Measurements from ENCODE around the gene ORAI2.

Gene ORAI2

DNA sequence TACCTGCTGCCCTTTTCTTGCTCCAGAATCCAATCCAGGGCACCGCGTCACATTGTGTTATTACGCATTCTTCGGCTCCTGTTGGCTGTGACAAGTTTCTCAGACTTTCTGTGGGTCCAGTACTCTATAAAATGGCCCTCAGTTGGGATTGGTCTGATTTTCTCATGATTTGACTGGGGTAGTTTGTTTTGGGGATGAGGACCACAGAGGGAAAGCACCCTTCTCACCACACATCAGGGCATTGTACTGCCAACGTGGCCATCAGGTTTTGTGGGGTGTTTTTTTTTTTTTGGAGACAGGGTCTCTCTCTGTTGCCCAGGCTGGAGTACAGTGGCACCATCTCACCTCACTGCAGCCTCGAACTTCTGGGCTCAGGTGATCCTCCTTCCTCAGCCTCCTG lies 17.0 kb upstream of the ORAI2 start:
- no peaks in the 10 kb centered on the region for H3K27me3 ChIP-seq (ENCODE audit: control insufficient read depth, insufficient read depth, low read length)
- H3K9ac ChIP-seq (ENCODE audit: low read depth, low read length): no peak overlapping the region
- H3K4me3 ChIP-seq (ENCODE audit: low read length): no peak overlapping the region
- peaks cover 51% of the 10 kb centered on the region for H3K36me3 ChIP-seq (ENCODE audit: insufficient read depth, low read length)
- peaks cover 3% of the 10 kb centered on the region for H3K4me1 ChIP-seq (ENCODE audit: control insufficient read depth, insufficient read depth, low read length)
- no peaks in the 10 kb centered on the region for H3K9me3 ChIP-seq (replicated peaks; ENCODE audit: low read length)
- H3K4me2 ChIP-seq (ENCODE audit: low read length): no peak overlapping the region

GRCh38 chr7:102417105-102417504 lies 16.3 kb upstream of the ORAI2 start:
- peaks cover 3% of the 10 kb centered on the region for H3K4me1 ChIP-seq (ENCODE audit: control insufficient read depth, insufficient read depth, low read length)
- H3K9ac ChIP-seq (ENCODE audit: low read depth, low read length): no peak overlapping the region
- H3K4me2 ChIP-seq (ENCODE audit: low read length): no peak overlapping the region
- H3K9me3 ChIP-seq (replicated peaks; ENCODE audit: low read length): no peaks in the 10 kb centered on the region
- no peaks in the 10 kb centered on the region for H3K27me3 ChIP-seq (ENCODE audit: control insufficient read depth, insufficient read depth, low read length)
- H3K36me3 ChIP-seq (ENCODE audit: insufficient read depth, low read length): peaks cover 51% of the 10 kb centered on the region
- no peak overlapping the region for H3K4me3 ChIP-seq (ENCODE audit: low read length)

DNA sequence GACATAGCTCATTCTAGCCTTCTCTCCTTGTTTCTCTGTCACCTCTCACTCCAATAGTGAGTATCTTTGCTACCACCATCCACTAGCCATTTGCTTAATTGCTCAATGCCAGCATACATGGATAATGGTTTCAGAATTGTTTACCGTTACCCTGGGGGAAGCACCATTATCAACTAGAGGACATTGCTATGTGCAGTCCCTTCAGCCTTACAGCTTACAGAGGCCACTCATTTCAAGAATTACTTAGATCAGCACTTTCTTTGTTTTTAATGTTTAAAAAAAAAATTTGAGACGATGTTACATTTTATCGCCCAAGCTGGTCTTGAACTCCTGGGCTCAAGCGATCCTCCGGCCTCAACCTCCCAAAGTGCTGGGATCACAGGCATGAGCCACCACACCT lies 14.8 kb upstream of the ORAI2 start:
- no peaks in the 10 kb centered on the region for H3K27me3 ChIP-seq (ENCODE audit: control insufficient read depth, insufficient read depth, low read length)
- H3K4me1 ChIP-seq (ENCODE audit: control insufficient read depth, insufficient read depth, low read length): no peaks in the 10 kb centered on the region
- H3K4me2 ChIP-seq (ENCODE audit: low read length): no peak overlapping the region
- no peak overlapping the region for H3K9ac ChIP-seq (ENCODE audit: low read depth, low read length)
- no peaks in the 10 kb centered on the region for H3K9me3 ChIP-seq (replicated peaks; ENCODE audit: low read length)
- peaks cover 47% of the 10 kb centered on the region for H3K36me3 ChIP-seq (ENCODE audit: insufficient read depth, low read length)
- H3K4me3 ChIP-seq (ENCODE audit: low read length): no peak overlapping the region

DNA sequence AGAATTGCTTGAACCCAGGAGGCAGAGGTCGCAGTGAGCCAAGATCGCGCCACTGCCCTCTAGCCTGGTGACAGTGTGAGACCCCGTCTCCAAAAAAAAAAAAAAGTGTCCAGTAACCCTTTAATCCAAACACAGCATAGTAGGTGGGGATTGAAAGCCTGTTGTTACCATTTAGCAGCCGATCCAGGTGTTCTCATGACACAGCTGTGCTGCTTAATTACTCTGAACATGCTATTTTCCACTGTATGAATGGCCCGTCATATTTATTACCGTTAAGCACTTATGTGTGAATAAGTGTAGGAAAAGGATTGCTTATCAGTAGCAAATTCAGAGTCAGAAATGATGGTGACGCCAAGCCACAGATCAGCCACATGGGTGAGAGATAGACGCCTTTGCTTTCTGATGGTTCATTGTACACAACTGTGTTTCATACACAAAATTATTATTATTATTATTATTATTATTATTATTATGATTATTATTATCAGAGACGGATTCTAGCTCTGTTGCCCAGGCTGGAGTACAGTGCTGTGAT lies 11.6 kb upstream of the ORAI2 start:
- H3K4me2 ChIP-seq (ENCODE audit: low read length): no peak overlapping the region
- H3K9ac ChIP-seq (ENCODE audit: low read depth, low read length): no peak overlapping the region
- no peaks in the 10 kb centered on the region for H3K9me3 ChIP-seq (replicated peaks; ENCODE audit: low read length)
- no peaks in the 10 kb centered on the region for H3K27me3 ChIP-seq (ENCODE audit: control insufficient read depth, insufficient read depth, low read length)
- peaks cover 57% of the 10 kb centered on the region for H3K36me3 ChIP-seq (ENCODE audit: insufficient read depth, low read length)
- no peak overlapping the region for H3K4me3 ChIP-seq (ENCODE audit: low read length)
- H3K4me1 ChIP-seq (ENCODE audit: control insufficient read depth, insufficient read depth, low read length): no peaks in the 10 kb centered on the region

DNA sequence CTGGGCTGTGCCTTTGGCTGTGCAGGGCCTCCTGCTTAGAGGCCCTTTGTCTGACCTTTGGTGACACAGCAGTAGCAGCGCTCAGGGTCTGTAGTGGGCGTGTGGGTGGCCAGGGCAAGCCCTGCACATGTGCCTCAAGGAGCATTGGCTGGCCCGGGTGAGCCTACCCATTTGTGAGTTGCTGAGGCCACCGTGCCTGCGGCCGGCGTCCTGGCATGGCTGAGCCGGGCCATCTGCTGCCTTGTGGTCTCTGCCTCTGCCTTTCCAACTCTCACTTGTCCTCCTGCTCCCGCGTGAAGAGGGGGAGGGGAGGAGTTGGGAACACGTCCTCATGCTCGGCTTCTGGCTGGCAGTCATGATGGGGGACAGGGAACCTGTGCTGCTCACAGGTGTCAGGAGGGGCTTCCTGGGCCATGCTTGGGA lies 9.2 kb upstream of the ORAI2 start:
- peaks cover 46% of the 10 kb centered on the region for H3K36me3 ChIP-seq (ENCODE audit: insufficient read depth, low read length)
- no peak overlapping the region for H3K9ac ChIP-seq (ENCODE audit: low read depth, low read length)
- H3K9me3 ChIP-seq (replicated peaks; ENCODE audit: low read length): no peaks in the 10 kb centered on the region
- H3K4me2 ChIP-seq (ENCODE audit: low read length): no peak overlapping the region
- no peaks in the 10 kb centered on the region for H3K27me3 ChIP-seq (ENCODE audit: control insufficient read depth, insufficient read depth, low read length)
- H3K4me1 ChIP-seq (ENCODE audit: control insufficient read depth, insufficient read depth, low read length): no peaks in the 10 kb centered on the region
- H3K4me3 ChIP-seq (ENCODE audit: low read length): no peak overlapping the region

DNA sequence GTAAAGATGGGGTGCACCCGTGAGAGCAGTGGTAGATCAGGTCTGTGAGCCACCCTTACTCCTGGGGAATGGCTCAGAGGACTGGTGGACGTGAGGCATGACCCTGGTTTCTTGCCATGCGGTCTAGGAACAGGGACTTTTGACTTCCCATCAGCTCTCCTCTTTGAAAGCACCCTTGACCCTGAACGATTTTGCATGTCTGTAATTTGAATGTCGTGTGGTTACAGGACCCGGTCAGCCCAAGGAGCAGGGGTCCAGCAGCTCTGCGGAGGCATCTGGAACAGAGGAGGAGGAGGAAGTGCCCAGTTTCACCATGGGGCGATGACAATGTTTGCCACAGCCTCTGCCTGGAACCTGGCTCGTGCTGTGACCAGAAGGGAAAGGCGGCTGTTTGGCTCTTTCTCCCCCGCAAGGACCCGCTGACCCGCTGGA lies 8.6 kb upstream of the ORAI2 start:
- H3K36me3 ChIP-seq (ENCODE audit: insufficient read depth, low read length): peaks cover 42% of the 10 kb centered on the region
- no peak overlapping the region for H3K4me2 ChIP-seq (ENCODE audit: low read length)
- H3K9ac ChIP-seq (ENCODE audit: low read depth, low read length): no peak overlapping the region
- H3K9me3 ChIP-seq (replicated peaks; ENCODE audit: low read length): no peaks in the 10 kb centered on the region
- H3K4me1 ChIP-seq (ENCODE audit: control insufficient read depth, insufficient read depth, low read length): no peaks in the 10 kb centered on the region
- no peak overlapping the region for H3K4me3 ChIP-seq (ENCODE audit: low read length)
- no peaks in the 10 kb centered on the region for H3K27me3 ChIP-seq (ENCODE audit: control insufficient read depth, insufficient read depth, low read length)

DNA sequence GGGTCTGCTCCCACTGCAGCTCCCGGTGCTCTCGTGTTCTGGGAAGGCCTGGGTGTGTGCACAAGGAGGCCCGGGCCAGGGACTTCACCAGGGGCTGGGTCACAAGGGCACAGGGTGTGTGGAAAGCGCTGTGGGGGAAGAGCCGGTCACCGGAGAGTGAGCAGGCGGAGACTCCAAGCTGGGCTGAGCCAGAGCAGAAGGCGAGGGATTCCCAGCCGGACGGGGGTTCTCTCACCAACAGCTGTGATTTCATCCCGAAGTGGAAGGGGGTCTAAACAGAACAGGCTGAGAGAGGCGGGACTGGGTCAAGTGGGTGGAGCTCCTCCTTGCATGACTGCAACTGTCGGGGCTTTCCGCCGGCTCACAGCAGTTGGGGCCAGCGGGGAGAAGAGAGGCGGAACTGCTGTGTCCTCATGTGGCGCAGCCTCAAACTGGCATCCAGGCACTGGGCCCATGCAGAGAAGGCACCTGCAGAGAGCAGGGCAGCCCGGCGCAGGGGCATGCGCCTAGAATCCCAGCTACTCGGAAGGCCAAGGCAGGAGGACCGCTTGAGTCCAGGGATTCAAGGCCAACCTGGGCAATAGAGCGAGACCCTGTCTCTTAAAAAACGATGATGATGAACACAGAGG lies 7.6 kb upstream of the ORAI2 start:
- H3K27me3 ChIP-seq (ENCODE audit: control insufficient read depth, insufficient read depth, low read length): no peaks in the 10 kb centered on the region
- H3K4me3 ChIP-seq (ENCODE audit: low read length): no peak overlapping the region
- H3K9ac ChIP-seq (ENCODE audit: low read depth, low read length): no peak overlapping the region
- H3K4me1 ChIP-seq (ENCODE audit: control insufficient read depth, insufficient read depth, low read length): no peaks in the 10 kb centered on the region
- H3K4me2 ChIP-seq (ENCODE audit: low read length): no peak overlapping the region
- peaks cover 37% of the 10 kb centered on the region for H3K36me3 ChIP-seq (ENCODE audit: insufficient read depth, low read length)
- no peaks in the 10 kb centered on the region for H3K9me3 ChIP-seq (replicated peaks; ENCODE audit: low read length)

DNA sequence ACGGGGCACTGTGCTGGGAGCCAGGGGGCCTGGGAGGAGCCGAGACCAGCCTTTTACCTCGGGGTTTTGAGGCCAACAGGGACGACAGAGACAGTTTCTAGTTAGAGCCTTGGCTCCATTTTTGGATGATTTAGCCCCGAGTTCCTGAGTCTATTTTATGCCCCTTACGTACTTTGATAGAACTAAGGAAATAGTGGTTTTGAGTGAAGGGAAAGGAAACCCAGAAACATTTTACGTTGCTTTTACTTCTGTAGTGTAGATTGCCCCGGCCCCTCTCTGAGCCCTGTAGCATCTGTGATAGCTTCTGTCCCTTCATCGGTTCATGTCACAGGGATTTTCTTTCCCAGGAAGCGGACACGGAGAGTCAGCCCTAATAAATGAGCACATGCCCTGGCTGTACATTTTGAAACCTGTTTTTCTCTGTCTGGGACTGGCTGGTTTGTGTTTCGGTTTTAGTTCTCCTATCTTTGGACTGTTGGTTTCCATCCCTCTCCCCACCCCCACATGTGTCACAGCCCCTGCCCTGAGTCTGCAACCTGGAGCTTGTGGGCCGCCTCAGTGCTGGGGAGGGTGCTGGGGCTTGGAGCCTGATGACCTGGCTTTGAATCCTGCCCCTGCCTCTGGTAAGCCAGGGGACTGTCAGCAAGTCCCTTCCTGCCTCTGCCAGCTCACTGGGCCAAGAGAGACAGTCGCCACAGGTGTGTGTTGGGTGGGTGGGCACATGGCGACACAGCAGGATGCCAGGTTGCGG lies 6.9 kb upstream of the ORAI2 start:
- Histone ChIP-seq H3K9me3 (replicated peaks; ENCODE audit: low read length) (no peaks in the 10 kb centered on the region), H3K4me3 (ENCODE audit: low read length) (no peak overlapping the region), H3K27me3 (ENCODE audit: control insufficient read depth, insufficient read depth, low read length) (no peaks in the 10 kb centered on the region), H3K4me1 (ENCODE audit: control insufficient read depth, insufficient read depth, low read length) (no peaks in the 10 kb centered on the region), H3K36me3 (ENCODE audit: insufficient read depth, low read length) (peaks cover 34% of the 10 kb centered on the region), H3K9ac (ENCODE audit: low read depth, low read length) (no peak overlapping the region), H3K4me2 (ENCODE audit: low read length) (no peak overlapping the region)

DNA sequence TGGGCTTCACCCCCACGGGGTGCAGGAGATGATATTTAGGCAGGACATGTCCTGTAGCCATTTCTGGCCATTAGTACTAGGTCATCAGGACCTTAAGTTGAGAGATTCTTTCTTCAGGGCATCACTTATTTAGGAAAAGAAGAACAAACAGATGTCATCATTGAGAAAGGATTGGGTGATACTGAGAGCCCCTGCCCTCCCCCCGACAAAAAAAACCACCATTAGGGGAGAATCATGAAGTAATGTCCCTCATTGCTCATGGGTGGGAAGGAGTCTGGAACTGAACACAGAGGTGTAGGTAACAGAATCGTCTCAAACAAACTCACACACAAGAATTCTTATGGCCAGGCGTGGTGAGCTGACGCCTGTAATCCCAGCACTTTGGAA lies 6.4 kb upstream of the ORAI2 start:
- Histone ChIP-seq H3K4me1 (ENCODE audit: control insufficient read depth, insufficient read depth, low read length) (no peaks in the 10 kb centered on the region), H3K36me3 (ENCODE audit: insufficient read depth, low read length) (peaks cover 34% of the 10 kb centered on the region)

DNA sequence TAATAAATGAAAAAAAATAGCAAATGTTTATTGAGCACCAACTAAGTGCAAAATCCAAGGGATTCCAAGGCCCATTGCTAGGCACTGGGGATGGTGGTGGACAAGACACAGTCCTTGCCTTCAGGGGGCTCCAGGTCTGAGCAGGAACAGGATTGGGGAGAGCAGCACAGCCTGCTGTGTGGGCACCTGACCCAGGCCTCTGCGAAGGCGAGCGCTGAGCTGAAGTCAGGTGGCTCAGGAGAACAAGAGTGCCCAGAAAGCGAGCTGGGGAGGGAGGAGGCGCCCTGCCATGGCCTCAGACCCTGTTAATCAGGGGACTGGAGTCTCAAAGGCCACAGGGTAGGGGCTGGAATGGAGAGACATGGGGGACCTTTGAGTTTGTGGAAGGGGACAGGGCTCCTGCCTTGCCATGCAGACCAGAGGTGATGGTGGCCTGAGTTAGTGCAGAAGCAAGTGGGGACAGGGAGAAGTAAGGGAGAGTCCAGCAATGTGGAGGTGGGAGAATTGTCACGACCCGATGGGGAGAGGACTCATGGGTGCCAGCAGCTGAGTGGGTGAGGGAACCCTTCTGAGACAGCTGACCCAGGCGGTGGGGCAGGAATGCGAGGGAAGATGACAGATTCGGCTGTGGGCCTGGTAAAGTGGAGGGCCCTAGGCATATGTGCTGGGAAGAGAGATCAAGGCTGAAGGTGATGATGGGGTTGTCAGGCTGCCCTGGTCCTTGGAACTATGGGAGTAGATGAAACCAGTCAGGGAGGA lies 4.1 kb upstream of the ORAI2 start:
- Histone ChIP-seq H3K9ac (ENCODE audit: low read depth, low read length) (no peak overlapping the region), H3K9me3 (replicated peaks; ENCODE audit: low read length) (no peaks in the 10 kb centered on the region), H3K36me3 (ENCODE audit: insufficient read depth, low read length) (peaks cover 23% of the 10 kb centered on the region), H3K4me1 (ENCODE audit: control insufficient read depth, insufficient read depth, low read length) (peaks cover 3% of the 10 kb centered on the region), H3K4me3 (ENCODE audit: low read length) (no peak overlapping the region), H3K4me2 (ENCODE audit: low read length) (no peak overlapping the region), H3K27me3 (ENCODE audit: control insufficient read depth, insufficient read depth, low read length) (no peaks in the 10 kb centered on the region)

More for the DNA sequence above, 6.4 kb upstream of the ORAI2 start:
- H3K4me2 ChIP-seq (ENCODE audit: low read length): no peak overlapping the region
- no peak overlapping the region for H3K9ac ChIP-seq (ENCODE audit: low read depth, low read length)
- H3K27me3 ChIP-seq (ENCODE audit: control insufficient read depth, insufficient read depth, low read length): no peaks in the 10 kb centered on the region
- H3K4me3 ChIP-seq (ENCODE audit: low read length): no peak overlapping the region
- no peaks in the 10 kb centered on the region for H3K9me3 ChIP-seq (replicated peaks; ENCODE audit: low read length)

GRCh38 chr7:102431617-102432298 lies 1.6 kb upstream of the ORAI2 start:
- peaks cover 7% of the 10 kb centered on the region for H3K4me1 ChIP-seq (ENCODE audit: control insufficient read depth, insufficient read depth, low read length)
- H3K27me3 ChIP-seq (ENCODE audit: control insufficient read depth, insufficient read depth, low read length): no peaks in the 10 kb centered on the region
- H3K9me3 ChIP-seq (replicated peaks; ENCODE audit: low read length): no peaks in the 10 kb centered on the region
- no peak overlapping the region for H3K4me2 ChIP-seq (ENCODE audit: low read length)
- no peak overlapping the region for H3K9ac ChIP-seq (ENCODE audit: low read depth, low read length)
- peaks cover 8% of the 10 kb centered on the region for H3K36me3 ChIP-seq (ENCODE audit: insufficient read depth, low read length)
- H3K4me3 ChIP-seq (ENCODE audit: low read length): no peak overlapping the region
